ENCODE results near the gene FLNB. TPM values are rescaled to one million over a fixed set of nuclear protein-coding genes. Genes with fewer than 3 reads are reported as not detected.
"Not testable (repeated sequence)": the region's sequence is repeated elsewhere in the genome, so short reads cannot be mapped to it uniquely, and the experiment has no call there.

FLNB gene
- total and polyA plus RNA-seq, 2 of the 4 experiments (the other 2 are of a cell fraction): 78.0 to 136 TPM

DNA sequence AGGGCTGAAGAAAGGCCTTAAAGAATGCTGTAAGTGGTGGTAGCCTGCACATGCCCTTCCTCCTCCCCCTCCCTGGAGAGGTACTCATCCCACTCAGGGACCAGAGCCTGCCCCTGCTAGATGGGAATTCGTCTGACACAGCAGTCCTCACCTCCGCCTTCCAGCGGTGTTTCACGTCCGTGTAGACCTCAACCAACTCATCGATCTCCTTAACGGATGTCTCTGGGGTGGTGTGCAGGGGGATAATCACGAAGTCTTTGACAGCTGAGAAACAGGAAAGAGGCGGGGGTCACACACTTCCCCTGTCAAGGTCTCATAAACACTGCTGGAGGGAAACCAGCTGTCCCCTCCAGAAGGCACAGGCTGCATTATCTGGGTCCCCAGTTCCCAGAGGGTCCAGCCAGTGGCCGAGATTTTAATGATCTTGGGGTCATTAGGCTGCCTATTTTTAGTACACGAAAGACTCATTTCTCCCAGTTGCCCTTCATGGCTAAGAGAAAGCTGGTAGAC is 192.7 kb downstream of the FLNB start:
- no peaks in the 10 kb centered on the region for H4K20me1 ChIP-seq (ENCODE audit: insufficient read depth, low read length)
- H3K36me3 ChIP-seq (ENCODE audit: control insufficient read depth, insufficient read depth, low read length): no peaks in the 10 kb centered on the region
- no peak overlapping the region for H3K56ac ChIP-seq (ENCODE audit: extremely low read depth, insufficient read depth, low read length)
- H3K9ac ChIP-seq (ENCODE audit: low read depth, low read length): no peak overlapping the region
- no peak overlapping the region for H2AK5ac ChIP-seq (ENCODE audit: low read depth, low read length)
- no TSS peak for BruUV-seq (replicated peaks)
- dilution Hi-C loops (cut with HindIII; ENCODE audit: low sequenced_read_pairs, unreplicated experiment) (no loop called here), in situ Hi-C loops (cut with MboI; ENCODE audit: low sequenced_read_pairs) (no loop called here), intact Hi-C loops (cut with micrococcal nuclease) (no loop called here)
- H3K9me3 ChIP-seq (ENCODE audit: control insufficient read depth, insufficient read depth, low read length): peaks cover 2% of the 10 kb centered on the region; the same call in 1 of the 2 replicates
- H3K79me1 ChIP-seq (ENCODE audit: low read depth in 1 of 2, low read length in 2 of 2): no peaks in the 10 kb centered on the region
- H3K27me3 ChIP-seq (ENCODE audit: control insufficient read depth, insufficient read depth, low read length): peaks cover 15% of the 10 kb centered on the region
- POLR2A ChIA-PET (ENCODE audit: unreplicated experiment): no interaction called here
- WGBS, 2 experiments (ENCODE audit: extremely low coverage in 2 of 2, insufficient read length in 1 of 2): no CpG with 5 or more reads among the region's 11 CpGs
- H3K18ac ChIP-seq (ENCODE audit: low read depth, low read length): no peak overlapping the region
- H3K4me1 ChIP-seq (ENCODE audit: control insufficient read depth, insufficient read depth, low read length): peaks cover 3% of the 10 kb centered on the region; the same call in 1 of the 2 replicates
- H3K27ac ChIP-seq (ENCODE audit: insufficient read depth, low read length): no peak overlapping the region
- H4K5ac ChIP-seq (ENCODE audit: low read depth, low read length): no peak overlapping the region
- no peak overlapping the region for H4K8ac ChIP-seq (ENCODE audit: low read depth in 2 of 2, low read length in 2 of 2)
- CTCF ChIA-PET: no interaction called here
- H2BK15ac ChIP-seq (ENCODE audit: low read depth, low read length): no peak overlapping the region
- H3K14ac ChIP-seq (replicated peaks; ENCODE audit: low read depth, low read length): no peak overlapping the region; the same call in 1 of the 2 replicates
- H2AFZ ChIP-seq (replicated peaks; ENCODE audit: low read length, poor library complexity): peak overlapping the region; percentile 18
- TF ChIP-seq MAFK (IDR thresholded peaks at IDR 0.05; ENCODE audit: low read depth, low read length) (no peak), RFX5 (IDR thresholded peaks at IDR 0.05; ENCODE audit: low read depth, low read length) (no peak)
- H2AK9ac ChIP-seq (replicated peaks; ENCODE audit: low read depth, low read length, poor library complexity): no peak overlapping the region
- H2BK20ac ChIP-seq (ENCODE audit: low read depth, low read length): no peak overlapping the region
- no peak for ATAC-seq (ENCODE audit: low read depth)
- no peak overlapping the region for H4K91ac ChIP-seq (ENCODE audit: insufficient read depth, low read depth, low read length)
- peak overlapping the region; percentile 42; the same call in 1 of the 2 replicates for H3K23ac ChIP-seq (ENCODE audit: low read depth, low read length)
- H2BK120ac ChIP-seq (ENCODE audit: low read depth, low read length): no peak overlapping the region
- H3K9me1 ChIP-seq (ENCODE audit: insufficient read depth, low read length): no peaks in the 10 kb centered on the region
- no peak overlapping the region for H3K4me3 ChIP-seq (ENCODE audit: insufficient read depth, low read depth, low read length)
- no peak for DNase-seq
- no peak overlapping the region for H2BK5ac ChIP-seq (ENCODE audit: low read depth, low read length, poor library complexity, severe bottlenecking)
- H3K4me2 ChIP-seq (ENCODE audit: low read depth, low read length): no peak overlapping the region
- H3K4ac ChIP-seq (ENCODE audit: low read depth, low read length): no peak overlapping the region

DNA sequence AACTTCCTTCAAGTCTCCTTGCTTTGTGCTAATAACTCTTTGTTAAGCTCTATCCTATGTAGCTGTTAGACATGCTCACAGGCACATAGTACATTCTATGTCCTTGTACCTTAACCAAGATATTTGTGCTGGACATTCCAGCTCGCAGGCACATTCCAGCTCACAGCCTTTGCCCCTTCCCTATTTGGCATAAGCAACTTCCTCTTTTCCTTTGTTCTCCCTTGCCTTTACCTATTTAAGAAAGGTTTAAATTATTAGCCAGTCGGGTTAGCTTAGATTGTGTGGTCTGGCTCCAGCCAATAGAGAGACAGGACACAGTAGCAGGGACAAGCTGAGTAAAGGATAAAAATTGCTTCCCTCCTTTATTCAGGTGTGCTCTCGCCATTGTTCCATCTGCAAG is 193.2 kb downstream of the FLNB start:
- H2BK15ac ChIP-seq (ENCODE audit: low read depth, low read length); H3K14ac ChIP-seq (replicated peaks; ENCODE audit: low read depth, low read length); H4K20me1 ChIP-seq (ENCODE audit: insufficient read depth, low read length); H2AK9ac ChIP-seq (replicated peaks; ENCODE audit: low read depth, low read length, poor library complexity); H2BK20ac ChIP-seq (ENCODE audit: low read depth, low read length); H2AK5ac ChIP-seq (ENCODE audit: low read depth, low read length); H2BK5ac ChIP-seq (ENCODE audit: low read depth, low read length, poor library complexity, severe bottlenecking); H3K56ac ChIP-seq (ENCODE audit: extremely low read depth, insufficient read depth, low read length); H4K8ac ChIP-seq (ENCODE audit: low read depth in 2 of 2, low read length in 2 of 2); H2BK120ac ChIP-seq (ENCODE audit: low read depth, low read length); H3K4me3 ChIP-seq (ENCODE audit: insufficient read depth, low read depth, low read length); H3K4me2 ChIP-seq (ENCODE audit: low read depth, low read length); H2AFZ ChIP-seq (replicated peaks; ENCODE audit: low read length, poor library complexity); H3K4ac ChIP-seq (ENCODE audit: low read depth, low read length); H3K9ac ChIP-seq (ENCODE audit: low read depth, low read length); CTCF ChIA-PET; POLR2A ChIA-PET (ENCODE audit: unreplicated experiment); dilution Hi-C loops (cut with HindIII; ENCODE audit: low sequenced_read_pairs, unreplicated experiment); BruUV-seq (replicated peaks); H3K23ac ChIP-seq (ENCODE audit: low read depth, low read length); H4K91ac ChIP-seq (ENCODE audit: insufficient read depth, low read depth, low read length); H3K9me1 ChIP-seq (ENCODE audit: insufficient read depth, low read length); DNase-seq; H3K36me3 ChIP-seq (ENCODE audit: control insufficient read depth, insufficient read depth, low read length); H3K18ac ChIP-seq (ENCODE audit: low read depth, low read length); in situ Hi-C loops (cut with MboI; ENCODE audit: low sequenced_read_pairs); intact Hi-C loops (cut with micrococcal nuclease); H3K27ac ChIP-seq (ENCODE audit: insufficient read depth, low read length); ATAC-seq (ENCODE audit: low read depth); H3K9me3 ChIP-seq (ENCODE audit: control insufficient read depth, insufficient read depth, low read length); H3K4me1 ChIP-seq (ENCODE audit: control insufficient read depth, insufficient read depth, low read length); H3K79me1 ChIP-seq (ENCODE audit: low read depth in 1 of 2, low read length in 2 of 2); H4K5ac ChIP-seq (ENCODE audit: low read depth, low read length): not testable (repeated sequence)
- peaks cover 15% of the 10 kb centered on the region for H3K27me3 ChIP-seq (ENCODE audit: control insufficient read depth, insufficient read depth, low read length)
- 20% methylated on average over 1 of the region's 3 CpGs; no CpG with 5 or more reads in 1 of the 2 experiments for WGBS, 2 experiments (ENCODE audit: extremely low coverage in 2 of 2, insufficient read length in 1 of 2)
